Nephron (organoid): ENCODE measurements around the gene RALB.

Experiments used
- H3K27ac Mint-ChIP-seq, 3 experiments: 2 replicates each; pipeline ENCODE4 v1.8.0; 2020; ENCODE audit warnings: mixed read lengths in 3 of 3, mild to moderate bottlenecking in 2 of 3, moderate library complexity in 1 of 3
- H3K27me3 Mint-ChIP-seq: 2 replicates; pipeline ENCODE4 v1.8.0; 2021; ENCODE audit warnings: low read depth, mild to moderate bottlenecking, moderate library complexity, mixed read lengths
- H3K36me3 Mint-ChIP-seq: 2 replicates; pipeline ENCODE4 v1.8.0; 2020; ENCODE audit warnings: low read depth, mixed read lengths
- H3K4me1 Mint-ChIP-seq: 2 replicates; pipeline ENCODE4 v1.8.0; 2020; ENCODE audit warnings: mixed read lengths
- H3K4me3 Mint-ChIP-seq, 3 experiments: 2 replicates each; pipeline ENCODE4 v1.8.0; 2020; ENCODE audit warnings: mild to moderate bottlenecking in 3 of 3, mixed read lengths in 3 of 3, moderate library complexity in 2 of 3
- H3K9me3 Mint-ChIP-seq: 2 replicates; pipeline ENCODE4 v1.8.0; 2020; ENCODE audit warnings: mixed read lengths
- TF ChIP-seq, protein P1 (sequence below), 3 experiments: fragments of 200-600 bp; sonication (generic); IDR thresholded peaks; one replicate each; pipeline ENCODE4 v1.5.0; 2021; ENCODE audit warnings: antibody characterized with exemption in 3 of 3; ENCODE audit not compliant: unreplicated experiment in 3 of 3

The RALB gene

DNA sequence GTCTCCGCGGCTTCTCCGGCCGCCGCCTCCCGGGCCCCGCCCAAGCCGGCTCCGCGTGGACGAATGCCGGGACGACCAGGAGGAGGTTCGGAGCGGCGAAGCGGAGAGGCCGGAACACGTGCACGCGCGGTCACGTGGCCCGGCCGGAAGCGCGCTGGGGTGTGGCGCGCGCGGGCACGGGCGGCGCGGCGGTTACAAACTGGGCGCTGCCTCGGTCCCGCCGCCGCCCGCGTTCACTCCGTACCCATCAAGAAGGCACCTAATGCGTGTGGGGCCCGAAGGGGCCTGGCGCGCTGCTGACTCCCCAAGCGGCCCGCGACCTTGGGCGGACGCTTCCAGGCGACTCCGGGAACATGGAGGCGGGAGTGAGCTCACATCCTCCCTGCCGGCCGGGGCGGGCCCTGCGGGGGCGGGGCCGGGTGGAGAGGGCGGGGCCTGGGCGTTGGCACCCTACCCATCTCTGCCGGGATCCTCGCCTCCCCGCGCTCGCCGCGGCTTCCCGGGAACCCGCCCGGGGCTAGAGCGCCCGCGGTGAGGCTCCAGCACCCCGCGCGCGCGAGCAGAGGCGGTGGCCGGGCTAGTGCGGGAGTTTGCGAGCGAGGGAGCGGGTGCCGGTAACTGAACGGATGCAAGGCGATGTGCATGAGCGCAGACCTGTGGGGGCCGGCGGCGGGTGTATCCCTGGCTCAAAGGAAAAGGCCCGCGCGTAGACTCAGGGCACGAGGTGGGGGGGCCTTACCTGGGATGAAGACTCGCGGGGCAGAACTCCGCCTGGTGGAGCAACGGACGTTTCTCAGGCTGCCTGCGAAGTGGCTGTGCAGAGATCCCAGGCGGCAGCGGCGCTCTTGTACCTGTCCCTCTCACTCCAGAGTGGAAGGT, 29.4 kb upstream of the RALB start, which contains the start of gene TMEM185B:
Gene TMEM185B (minus strand): TSS at position 367 of the 879 bp plus-strand sequence. CDS start 424 bp downstream, outside the sequence.
- TF ChIP-seq, protein P1, sequence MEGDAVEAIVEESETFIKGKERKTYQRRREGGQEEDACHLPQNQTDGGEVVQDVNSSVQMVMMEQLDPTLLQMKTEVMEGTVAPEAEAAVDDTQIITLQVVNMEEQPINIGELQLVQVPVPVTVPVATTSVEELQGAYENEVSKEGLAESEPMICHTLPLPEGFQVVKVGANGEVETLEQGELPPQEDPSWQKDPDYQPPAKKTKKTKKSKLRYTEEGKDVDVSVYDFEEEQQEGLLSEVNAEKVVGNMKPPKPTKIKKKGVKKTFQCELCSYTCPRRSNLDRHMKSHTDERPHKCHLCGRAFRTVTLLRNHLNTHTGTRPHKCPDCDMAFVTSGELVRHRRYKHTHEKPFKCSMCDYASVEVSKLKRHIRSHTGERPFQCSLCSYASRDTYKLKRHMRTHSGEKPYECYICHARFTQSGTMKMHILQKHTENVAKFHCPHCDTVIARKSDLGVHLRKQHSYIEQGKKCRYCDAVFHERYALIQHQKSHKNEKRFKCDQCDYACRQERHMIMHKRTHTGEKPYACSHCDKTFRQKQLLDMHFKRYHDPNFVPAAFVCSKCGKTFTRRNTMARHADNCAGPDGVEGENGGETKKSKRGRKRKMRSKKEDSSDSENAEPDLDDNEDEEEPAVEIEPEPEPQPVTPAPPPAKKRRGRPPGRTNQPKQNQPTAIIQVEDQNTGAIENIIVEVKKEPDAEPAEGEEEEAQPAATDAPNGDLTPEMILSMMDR (IDR thresholded peaks at IDR 0.05; ENCODE audit: unreplicated experiment in 3 of 3): peak in 2 of 3 experiments; percentile 41 to 47
- Mint-ChIP-seq H3K4me3 (peak within 1 kb of the TSS; percentile 84 to 89 (median 86)), H3K9me3 (peaks cover 14% of the 10 kb centered on the region), H3K4me1 (peaks cover 15% of the 10 kb centered on the region), H3K27ac (peak within 1 kb of the TSS in 2 of 3 experiments; percentile 80 to 81), H3K27me3 (peaks cover 36% of the 10 kb centered on the region), H3K36me3 (peaks cover 38% of the 10 kb centered on the region)

DNA sequence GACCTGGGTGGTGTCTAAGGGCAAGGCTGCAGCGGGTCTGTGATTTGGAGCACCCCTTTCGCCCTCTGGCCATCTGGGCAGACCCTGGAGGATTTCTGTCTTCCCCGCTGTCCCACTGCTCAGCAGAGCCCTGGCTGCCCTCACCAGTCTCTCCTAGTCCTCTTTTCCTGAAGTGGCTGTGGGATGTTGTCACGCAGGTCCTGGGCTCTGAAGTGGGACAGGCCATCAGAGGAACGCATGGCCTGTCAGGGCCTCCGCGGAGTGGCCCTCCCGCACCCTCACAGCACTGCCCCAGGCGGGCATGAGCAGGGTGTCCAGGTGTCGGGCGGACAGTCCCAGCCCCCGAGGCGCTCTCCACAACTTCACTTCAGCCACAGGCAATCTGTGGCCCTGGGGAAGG, 28.4 kb upstream of the RALB start:
- H3K27ac Mint-ChIP-seq: no peak overlapping the region
- H3K36me3 Mint-ChIP-seq: peaks cover 29% of the 10 kb centered on the region
- TF ChIP-seq, protein P1 (IDR thresholded peaks at IDR 0.05; ENCODE audit: unreplicated experiment in 3 of 3): no peak
- H3K4me1 Mint-ChIP-seq: peaks cover 15% of the 10 kb centered on the region
- H3K9me3 Mint-ChIP-seq: peaks cover 10% of the 10 kb centered on the region
- H3K27me3 Mint-ChIP-seq: peaks cover 46% of the 10 kb centered on the region
- peak overlapping the region; percentile 82 to 84 (median 83) for H3K4me3 Mint-ChIP-seq

DNA sequence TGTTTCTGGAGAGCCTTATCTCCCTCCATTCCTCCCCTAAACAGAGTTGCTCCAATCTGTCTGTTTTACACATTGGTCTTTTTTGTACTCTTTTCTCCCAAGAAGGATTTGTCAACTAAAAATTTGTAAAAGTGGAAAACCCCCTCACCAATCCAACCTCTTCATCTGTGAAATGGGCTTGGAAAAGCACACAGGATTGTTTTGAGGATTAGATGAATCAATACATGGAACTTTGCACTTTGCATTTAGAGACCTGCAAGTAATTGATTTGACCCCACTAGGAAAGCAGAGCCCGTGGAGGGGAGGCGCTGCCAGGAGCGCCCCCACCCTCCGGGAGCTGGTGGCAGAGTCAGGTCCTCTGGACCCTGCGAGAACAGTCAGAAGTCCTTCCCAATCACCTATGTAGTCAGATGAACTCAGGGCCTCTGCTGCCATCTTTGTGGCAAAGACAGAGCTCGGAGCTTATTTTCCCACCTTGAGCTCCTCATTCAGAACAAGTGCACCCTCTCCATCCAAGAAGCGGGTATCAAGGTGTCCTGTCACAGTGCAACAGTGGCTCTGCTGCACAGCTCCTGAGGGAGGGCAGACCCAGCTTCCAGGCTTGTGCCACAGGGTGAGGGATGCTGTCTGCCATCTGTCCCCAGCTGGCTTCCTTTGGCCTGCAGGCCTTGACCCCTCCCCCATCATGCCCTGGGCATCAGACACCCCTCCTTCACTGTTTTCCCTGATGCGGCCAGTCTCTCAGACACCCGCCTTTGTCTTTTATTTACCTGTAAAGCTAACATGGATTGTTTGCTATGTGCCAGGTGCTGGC, 27.7 kb upstream of the RALB start:
- peaks cover 49% of the 10 kb centered on the region for H3K27me3 Mint-ChIP-seq
- peaks cover 7% of the 10 kb centered on the region for H3K9me3 Mint-ChIP-seq
- H3K27ac Mint-ChIP-seq: no peak overlapping the region
- TF ChIP-seq, protein P1 (IDR thresholded peaks at IDR 0.05; ENCODE audit: unreplicated experiment in 3 of 3): no peak
- H3K4me1 Mint-ChIP-seq: peaks cover 15% of the 10 kb centered on the region
- peaks cover 24% of the 10 kb centered on the region for H3K36me3 Mint-ChIP-seq
- H3K4me3 Mint-ChIP-seq: peak overlapping the region; percentile 82 to 84 (median 83)

- peak overlapping the region; percentile 34 to 52 (median 46) for H3K4me3 Mint-ChIP-seq
- H3K27ac Mint-ChIP-seq: no peak overlapping the region
- peaks cover 18% of the 10 kb centered on the region for H3K36me3 Mint-ChIP-seq
- peaks cover 7% of the 10 kb centered on the region for H3K9me3 Mint-ChIP-seq
- H3K4me1 Mint-ChIP-seq: peaks cover 15% of the 10 kb centered on the region
- H3K27me3 Mint-ChIP-seq: peaks cover 50% of the 10 kb centered on the region
- TF ChIP-seq, protein P1 (IDR thresholded peaks at IDR 0.05; ENCODE audit: unreplicated experiment in 3 of 3): no peak
Measured at GRCh38 chr2:120225549-120226065, 27.0 kb upstream of the RALB start.

DNA sequence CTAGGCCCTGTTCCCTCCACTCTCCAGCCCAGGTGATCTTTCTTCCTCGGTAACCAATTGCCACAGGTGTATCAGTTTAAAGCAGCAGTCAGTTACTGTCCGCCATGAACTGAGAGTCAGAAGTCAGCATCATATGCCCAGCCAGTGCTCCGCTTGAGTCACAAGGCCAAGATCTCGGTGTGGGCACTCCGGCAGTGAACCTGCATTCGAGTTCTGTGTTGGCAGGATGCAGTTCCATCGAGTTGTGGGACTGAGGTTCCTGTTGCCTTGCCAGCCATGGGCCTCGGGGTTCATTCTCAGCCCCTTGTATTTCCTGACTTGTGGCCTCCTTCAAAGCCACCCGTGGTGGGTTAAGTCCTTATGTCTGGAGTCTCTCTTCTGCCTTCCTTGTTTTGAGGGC, 26.3 kb upstream of the RALB start:
- Mint-ChIP-seq H3K27ac (peak overlapping the region in 1 of 3 experiments; percentile 34), H3K36me3 (peaks cover 11% of the 10 kb centered on the region), H3K27me3 (peaks cover 56% of the 10 kb centered on the region), H3K4me1 (peaks cover 11% of the 10 kb centered on the region), H3K9me3 (peaks cover under 1% of the 10 kb centered on the region), H3K4me3 (peak overlapping the region; percentile 22 to 45 (median 43))
- TF ChIP-seq, protein P1 (IDR thresholded peaks at IDR 0.05; ENCODE audit: unreplicated experiment in 3 of 3): no peak
